Liver (tissue), 9 donors: ENCODE measurements around the gene MMEL1. TPM values are rescaled to one million over a fixed set of nuclear protein-coding genes. Genes with fewer than 3 reads are reported as not detected.

Experiments used
- DNase-seq: peaks from one replicate; pipeline ENCODE4 v3.0.0-alpha.2; 2017; ENCODE audit warnings: low spot score
- H3K27ac ChIP-seq, 2 donors: one replicate each; pipeline ENCODE4 v1.7.0; 2013; ENCODE audit warnings: inconsistent platforms in 2 of 2, low read length in 2 of 2, control low read depth in 1 of 2, low read depth in 1 of 2, mild to moderate bottlenecking in 1 of 2
- H3K27me3 ChIP-seq, 4 donors: one replicate each; pipeline versions ENCODE4 v1.6.1 to v1.7.0; 2013; ENCODE audit warnings: low read length in 3 of 4, inconsistent platforms in 1 of 4, mild to moderate bottlenecking in 1 of 4, moderate library complexity in 1 of 4; ENCODE audit not compliant: control insufficient read depth in 4 of 4, insufficient read depth in 4 of 4
- H3K36me3 ChIP-seq, 4 donors: one replicate each; pipeline versions ENCODE4 v1.6.1 to v1.7.0; 2013; ENCODE audit warnings: low read length in 3 of 4, mild to moderate bottlenecking in 3 of 4, low read depth in 1 of 4, moderate library complexity in 1 of 4; ENCODE audit not compliant: control insufficient read depth in 4 of 4, insufficient read depth in 3 of 4
- H3K4me1 ChIP-seq, 4 donors: one replicate each; pipeline versions ENCODE4 v1.6.1 to v1.7.0; 2013; ENCODE audit warnings: low read length in 3 of 4, mild to moderate bottlenecking in 3 of 4, moderate library complexity in 1 of 4; ENCODE audit not compliant: control insufficient read depth in 4 of 4, insufficient read depth in 4 of 4
- H3K4me3 ChIP-seq, 3 donors: one replicate each; pipeline versions ENCODE4 v1.6.1 to v1.7.0; 2013; ENCODE audit warnings: low read length in 3 of 3, control low read depth in 1 of 3, low read depth in 1 of 3, mild to moderate bottlenecking in 1 of 3
- H3K9ac ChIP-seq, 2 donors: one replicate each; pipeline ENCODE4 v1.7.0; 2013; ENCODE audit warnings: low read length in 2 of 2, mild to moderate bottlenecking in 2 of 2, moderate library complexity in 2 of 2, control low read depth in 1 of 2, low read depth in 1 of 2
- H3K9me3 ChIP-seq, 4 donors: one replicate each; pipeline versions ENCODE4 v1.6.1 to v1.7.0; 2013; ENCODE audit warnings: low read length in 3 of 4; ENCODE audit not compliant: control insufficient read depth in 4 of 4
- ATF3 ChIP-seq: IDR thresholded peaks from 2 replicates; pipeline ENCODE4 v1.6.1; 2016; ENCODE audit warnings: antibody characterized with exemption
- CTCF ChIP-seq: fragments of 150-350 bp; IDR thresholded peaks from 2 replicates; pipeline ENCODE4 v1.5.1; 2017; ENCODE audit warnings: improper control_type of control experiment, low read depth, low read length; ENCODE audit not compliant: missing input control
- EGR1 ChIP-seq, 2 donors: IDR thresholded peaks; 2 replicates each; pipeline ENCODE4 v1.6.1; 2016 to 2018; ENCODE audit warnings: antibody characterized with exemption in 2 of 2, low read depth in 2 of 2
- FOXA1 ChIP-seq: IDR thresholded peaks from 2 replicates; pipeline ENCODE4 v1.6.1; 2016; ENCODE audit warnings: antibody characterized with exemption
- FOXA2 ChIP-seq: IDR thresholded peaks from 2 replicates; pipeline ENCODE4 v1.6.1; 2016; ENCODE audit warnings: antibody characterized with exemption
- GABPA ChIP-seq, 2 donors: IDR thresholded peaks in 1 of 2; conservative IDR thresholded peaks in 1 of 2; 2 replicates each; pipeline ENCODE4 v1.6.1; 2016; ENCODE audit warnings: antibody characterized with exemption in 2 of 2, mild to moderate bottlenecking in 1 of 2, moderate library complexity in 1 of 2
- HNF4A ChIP-seq, 2 donors: conservative IDR thresholded peaks; 2 replicates each; pipeline ENCODE4 v1.6.1; 2016; ENCODE audit warnings: antibody characterized with exemption in 2 of 2, mild to moderate bottlenecking in 2 of 2
- HNF4G ChIP-seq: IDR thresholded peaks from 2 replicates; pipeline ENCODE4 v1.6.1; 2016; ENCODE audit warnings: antibody characterized with exemption
- JUND ChIP-seq, 2 donors: IDR thresholded peaks; 2 replicates each; pipeline ENCODE4 v1.6.1; 2016; ENCODE audit warnings: antibody characterized with exemption in 2 of 2
- MAX ChIP-seq: IDR thresholded peaks from 2 replicates; pipeline ENCODE4 v1.6.1; 2016; ENCODE audit warnings: antibody characterized with exemption
- NR2F2 ChIP-seq: IDR thresholded peaks from 2 replicates; pipeline ENCODE4 v1.6.1; 2016; ENCODE audit warnings: antibody characterized with exemption
- RAD21 ChIP-seq, 2 donors: IDR thresholded peaks; 2 replicates each; pipeline ENCODE4 v1.6.1; 2016; ENCODE audit warnings: antibody characterized with exemption in 2 of 2, mild to moderate bottlenecking in 2 of 2
- REST ChIP-seq: IDR thresholded peaks from 2 replicates; pipeline ENCODE4 v1.6.1; 2016; ENCODE audit warnings: antibody characterized with exemption, mild to moderate bottlenecking
- RXRA ChIP-seq, 2 donors: IDR thresholded peaks; 2 replicates each; pipeline ENCODE4 v1.6.1; 2017 to 2018; ENCODE audit warnings: antibody characterized with exemption in 2 of 2, mild to moderate bottlenecking in 1 of 2
- SP1 ChIP-seq: IDR thresholded peaks from 2 replicates; pipeline ENCODE4 v1.6.1; 2018; ENCODE audit warnings: antibody characterized with exemption, mild to moderate bottlenecking
- TAF1 ChIP-seq: conservative IDR thresholded peaks from 2 replicates; pipeline ENCODE4 v1.6.1; 2016; ENCODE audit warnings: antibody characterized with exemption, mild to moderate bottlenecking
- YY1 ChIP-seq: IDR thresholded peaks from 2 replicates; pipeline ENCODE4 v1.6.1; 2016; ENCODE audit warnings: antibody characterized with exemption, mild to moderate bottlenecking
- WGBS: extraction: QIAGEN DNeasy Blood & Tissue Kit; methylation state at CpG from one replicate; pipeline ENCODE4 v1.1.7; 2013; 5-methylcytosine and 5-hydroxymethylcytosine counted together
- polyA plus RNA-seq, 2 donors: library from polyadenylated mRNA; stranded (reverse) in 1 of 2; unstranded in 1 of 2; fragments of 200-250 nt in 1 of 2; fragments of >200 nt in 1 of 2; fragmentation: Nextera tagmentation in 1 of 2; extraction: Ambion mirVana in 1 of 2; gene quantifications; one replicate each; pipeline versions ENCODE4 v1.2.1 to v1.2.3, GENCODE V29; 2013 to 2015
- total RNA-seq, 2 donors: library from RNA; depleted of rRNA; stranded (reverse); fragments of >200 nt; gene quantifications; one replicate each; pipeline ENCODE4 v1.2.3, GENCODE V29; 2014
- donor health status: healthy.
- donor health status: healthy.
- donor health status: healthy.
- donor health status: healthy.
- donor health status: healthy.

Gene MMEL1
- total and polyA plus RNA-seq, 4 donors: under 0.01 to 0.42 TPM; not detected in 2

GRCh38 chr1:2642560-2643413, 10.0 kb upstream of the MMEL1 start:
- H3K27ac ChIP-seq: peak overlapping the region; percentile 44 to 70
- H3K4me1 ChIP-seq: peaks cover 5 to 22% (median 13%) of the 10 kb centered on the region in 4 donors
- under 1% methylated on average over 84 of the region's 84 CpGs for WGBS
- DNase-seq: peak; percentile 84
- TF ChIP-seq MAX: no peak
- no peak for TF ChIP-seq HNF4G
- TF ChIP-seq SP1: no peak
- no peak for TF ChIP-seq HNF4A (conservative IDR thresholded peaks at IDR 0.05)
- no peak for TF ChIP-seq RXRA (IDR thresholded peaks at IDR 0.05)
- TF ChIP-seq NR2F2: no peak
- no peak for TF ChIP-seq JUND (IDR thresholded peaks at IDR 0.05)
- TF ChIP-seq FOXA2: no peak
- TF ChIP-seq RAD21 (IDR thresholded peaks at IDR 0.05): peak in 1 of 2 donors; percentile 53
- TF ChIP-seq GABPA (IDR thresholded peaks at IDR 0.05 in 1 of 2, conservative IDR thresholded peaks at IDR 0.05 in 1 of 2): peak in 1 of 2 donors; percentile 87
- TF ChIP-seq REST: no peak
- TF ChIP-seq TAF1: no peak
- H3K9me3 ChIP-seq: peaks cover 0 to 8% (median 3%) of the 10 kb centered on the region in 4 donors
- H3K4me3 ChIP-seq: peak overlapping the region; percentile 66 to 88 (median 75)
- peak overlapping the region; percentile 50 to 65 for H3K9ac ChIP-seq
- no peaks in the 10 kb centered on the region for H3K36me3 ChIP-seq
- no peaks in the 10 kb centered on the region for H3K27me3 ChIP-seq

GRCh38 chr1:2642131-2642559, 9.3 kb upstream of the MMEL1 start:
- no peak for TF ChIP-seq REST
- TF ChIP-seq HNF4A (conservative IDR thresholded peaks at IDR 0.05): no peak
- TF ChIP-seq CTCF: no peak
- no peak for TF ChIP-seq FOXA1
- TF ChIP-seq EGR1 (IDR thresholded peaks at IDR 0.05; ENCODE audit: low read depth in 2 of 2): no peak
- no peak for TF ChIP-seq YY1
- TF ChIP-seq TAF1: no peak
- no peak for TF ChIP-seq RXRA (IDR thresholded peaks at IDR 0.05)
- TF ChIP-seq RAD21 (IDR thresholded peaks at IDR 0.05): no peak
- no peak for TF ChIP-seq SP1
- no peak for TF ChIP-seq NR2F2
- no peak for TF ChIP-seq MAX
- TF ChIP-seq FOXA2: no peak
- TF ChIP-seq ATF3: no peak
- TF ChIP-seq HNF4G: no peak
- Histone ChIP-seq H3K9me3 (peaks cover 2 to 7% (median 4%) of the 10 kb centered on the region in 4 donors), H3K4me3 (peak overlapping the region; percentile 66 to 88 (median 75)), H3K36me3 (no peaks in the 10 kb centered on the region), H3K9ac (peak overlapping the region; percentile 36 to 65), H3K27ac (no peak overlapping the region), H3K4me1 (peaks cover 5 to 22% (median 13%) of the 10 kb centered on the region in 4 donors), H3K27me3 (no peaks in the 10 kb centered on the region)
- 41% methylated on average over 11 of the region's 11 CpGs for WGBS
- no peak for DNase-seq
